ENCODE measurements around the gene PARK7. TPM values are rescaled to one million over a fixed set of nuclear protein-coding genes. Genes with fewer than 3 reads are reported as not detected.

Gene PARK7
- total RNA-seq, 2 donors from 2014 or later: 304 to 378 TPM

GRCh38 chr1:8022395-8023286 is 61.1 kb downstream of the PARK7 start:
- Histone ChIP-seq H3K27me3 (ENCODE audit: control insufficient read depth, insufficient read depth, low read length, poor library complexity, severe bottlenecking) (no peaks in the 10 kb centered on the region), H3K36me3 (ENCODE audit: control insufficient read depth, insufficient read depth, low read length) (peaks cover 15% of the 10 kb centered on the region), H3K9me3 (ENCODE audit: control insufficient read depth, low read length) (no peaks in the 10 kb centered on the region), H3K4me1 (ENCODE audit: control insufficient read depth, insufficient read depth, low read length) (peaks cover 14% of the 10 kb centered on the region), H3K9ac (ENCODE audit: extremely low read depth, low read length, poor library complexity, severe bottlenecking) (peak overlapping the region; percentile 86), H3K27ac (ENCODE audit: low read depth, low read length) (no peak overlapping the region), H3K4me3 (ENCODE audit: low read length) (peak overlapping the region; percentile 97)
- 83 to 96% methylated on average over 2 to 3 of the region's 3 CpGs for WGBS, 2 experiments (ENCODE audit: insufficient coverage in 1 of 2, insufficient read length in 1 of 2)
- DNase-seq: no peak
- Mint-ChIP-seq H3K9me3 (no peaks in the 10 kb centered on the region), H3K27ac (peak overlapping the region; percentile 85), H3K4me3 (peak overlapping the region; percentile 85), H3K27me3 (ENCODE audit: insufficient read depth) (no peaks in the 10 kb centered on the region), H3K4me1 (peaks cover 68% of the 10 kb centered on the region), H3K36me3 (ENCODE audit: low read depth) (peaks cover 5% of the 10 kb centered on the region)
- no peak for TF ChIP-seq CTCF (conservative IDR thresholded peaks at IDR 0.05)

- Mint-ChIP-seq H3K4me3 (peak overlapping the region; percentile 85), H3K27me3 (ENCODE audit: insufficient read depth) (no peaks in the 10 kb centered on the region), H3K9me3 (no peaks in the 10 kb centered on the region), H3K27ac (peak overlapping the region; percentile 85), H3K4me1 (peaks cover 69% of the 10 kb centered on the region), H3K36me3 (ENCODE audit: low read depth) (peaks cover 5% of the 10 kb centered on the region)
- H3K27me3 ChIP-seq (ENCODE audit: control insufficient read depth, insufficient read depth, low read length, poor library complexity, severe bottlenecking): no peaks in the 10 kb centered on the region
- no peak overlapping the region for H3K27ac ChIP-seq (ENCODE audit: low read depth, low read length)
- no peak for TF ChIP-seq CTCF (conservative IDR thresholded peaks at IDR 0.05)
- H3K9ac ChIP-seq (ENCODE audit: extremely low read depth, low read length, poor library complexity, severe bottlenecking): peak overlapping the region; percentile 86
- DNase-seq: no peak
- no peaks in the 10 kb centered on the region for H3K9me3 ChIP-seq (ENCODE audit: control insufficient read depth, low read length)
- H3K36me3 ChIP-seq (ENCODE audit: control insufficient read depth, insufficient read depth, low read length): peaks cover 15% of the 10 kb centered on the region
- H3K4me3 ChIP-seq (ENCODE audit: low read length): peak overlapping the region; percentile 97
- H3K4me1 ChIP-seq (ENCODE audit: control insufficient read depth, insufficient read depth, low read length): peaks cover 10% of the 10 kb centered on the region
- 73 to 92% methylated on average over 6 to 10 of the region's 10 CpGs for WGBS, 2 experiments (ENCODE audit: insufficient coverage in 1 of 2, insufficient read length in 1 of 2)
These were observed 61.9 kb downstream of the PARK7 start for GRCh38 chr1:8023287-8023994.

- TF ChIP-seq CTCF (conservative IDR thresholded peaks at IDR 0.05): no peak
- Histone ChIP-seq H3K4me3 (ENCODE audit: low read length) (peak overlapping the region; percentile 97), H3K27me3 (ENCODE audit: control insufficient read depth, insufficient read depth, low read length, poor library complexity, severe bottlenecking) (no peaks in the 10 kb centered on the region), H3K4me1 (ENCODE audit: control insufficient read depth, insufficient read depth, low read length) (peaks cover 5% of the 10 kb centered on the region), H3K9ac (ENCODE audit: extremely low read depth, low read length, poor library complexity, severe bottlenecking) (peak overlapping the region; percentile 86), H3K36me3 (ENCODE audit: control insufficient read depth, insufficient read depth, low read length) (peaks cover 15% of the 10 kb centered on the region), H3K9me3 (ENCODE audit: control insufficient read depth, low read length) (no peaks in the 10 kb centered on the region), H3K27ac (ENCODE audit: low read depth, low read length) (no peak overlapping the region)
- peaks cover 5% of the 10 kb centered on the region for H3K36me3 Mint-ChIP-seq (ENCODE audit: low read depth)
- H3K4me3 Mint-ChIP-seq: peak overlapping the region; percentile 85
- H3K9me3 Mint-ChIP-seq: no peaks in the 10 kb centered on the region
- peaks cover 68% of the 10 kb centered on the region for H3K4me1 Mint-ChIP-seq
- H3K27me3 Mint-ChIP-seq (ENCODE audit: insufficient read depth): no peaks in the 10 kb centered on the region
- DNase-seq: no peak
- 35 to 83% methylated on average over 1 of the region's 1 CpG for WGBS, 2 experiments (ENCODE audit: insufficient coverage in 1 of 2, insufficient read length in 1 of 2)
- H3K27ac Mint-ChIP-seq: peak overlapping the region; percentile 10
These were observed 62.4 kb downstream of the PARK7 start for GRCh38 chr1:8023995-8024313.

All from endodermal cell (in vitro differentiated cells).